Tibial nerve (tissue), 3 donors: Measurements from ENCODE around the gene PARN.

Source experiments
- CTCF ChIP-seq, 5 experiments: fragments of 200-600 bp in 3 of 5; fragments of 450-650 bp in 2 of 5; sonication (generic) in 3 of 5; IDR thresholded peaks; one replicate each; pipeline ENCODE4 v1.5.1; 2016 to 2019; ENCODE audit warnings: antibody characterized with exemption in 5 of 5, mild to moderate bottlenecking in 3 of 5, moderate library complexity in 2 of 5
- POLR2A ChIP-seq, 2 donors: fragments of 450-650 bp; IDR thresholded peaks; one replicate each; pipeline ENCODE4 v1.6.1; 2017; ENCODE audit warnings: antibody characterized with exemption in 2 of 2, mild to moderate bottlenecking in 2 of 2, moderate library complexity in 2 of 2

GRCh38 chr16:14527411-14528044 lies 102.5 kb downstream of the PARN start:
- TF ChIP-seq CTCF (IDR thresholded peaks at IDR 0.05) (no peak), POLR2A (IDR thresholded peaks at IDR 0.05) (no peak)
